Measurements from ENCODE around the gene TP53BP2. TPM values are rescaled to one million over a fixed set of nuclear protein-coding genes. Genes with fewer than 3 reads are reported as not detected.

Gene TP53BP2
- total and polyA plus RNA-seq, 4 donors, result 3.9 to 26.8 (median 13.0) TPM

GRCh38 chr1:223754681-223755431 is 90.9 kb downstream of the TP53BP2 start:
- no peak for DNase-seq (ENCODE audit: low spot score)
- 95% methylated on average over 17 of the region's 17 CpGs for WGBS
- H3K9ac ChIP-seq (ENCODE audit: low read depth in 1 of 2, low read length in 2 of 2), result no peak overlapping the region
- TF ChIP-seq FOXA2 (IDR thresholded peaks at IDR 0.05), result no peak
- TF ChIP-seq EGR1 (IDR thresholded peaks at IDR 0.05; ENCODE audit: low read depth in 2 of 2), result no peak
- TF ChIP-seq GABPA (IDR thresholded peaks at IDR 0.05 in 1 of 2, conservative IDR thresholded peaks at IDR 0.05 in 1 of 2), result no peak
- TF ChIP-seq HNF4A (conservative IDR thresholded peaks at IDR 0.05), result no peak
- TF ChIP-seq SP1 (IDR thresholded peaks at IDR 0.05), result no peak
- no peak for TF ChIP-seq YY1 (IDR thresholded peaks at IDR 0.05)
- no peak for TF ChIP-seq NR2F2 (IDR thresholded peaks at IDR 0.05)
- TF ChIP-seq TAF1 (conservative IDR thresholded peaks at IDR 0.05), result no peak
- no peak for TF ChIP-seq HNF4G (IDR thresholded peaks at IDR 0.05)
- TF ChIP-seq RXRA (IDR thresholded peaks at IDR 0.05), result no peak
- no peak for TF ChIP-seq CTCF (IDR thresholded peaks at IDR 0.05; ENCODE audit: low read depth, low read length, missing input control)
- TF ChIP-seq MAX (IDR thresholded peaks at IDR 0.05), result no peak
- TF ChIP-seq ATF3 (IDR thresholded peaks at IDR 0.05), result no peak
- no peak overlapping the region for H3K27ac ChIP-seq (ENCODE audit: low read depth in 1 of 2, low read length in 2 of 2)
- no peaks in the 10 kb centered on the region for H3K27me3 ChIP-seq (ENCODE audit: control insufficient read depth in 4 of 4, insufficient read depth in 4 of 4, low read length in 3 of 4)
- peaks cover 0 to 12% (median 5%) of the 10 kb centered on the region in 4 donors for H3K36me3 ChIP-seq (ENCODE audit: control insufficient read depth in 4 of 4, insufficient read depth in 3 of 4, low read depth in 1 of 4, low read length in 3 of 4)
- H3K4me1 ChIP-seq (ENCODE audit: control insufficient read depth in 4 of 4, insufficient read depth in 4 of 4, low read length in 3 of 4), result no peaks in the 10 kb centered on the region
- no peaks in the 10 kb centered on the region for H3K9me3 ChIP-seq (ENCODE audit: control insufficient read depth in 4 of 4, low read length in 3 of 4)
- no peak overlapping the region for H3K4me3 ChIP-seq (ENCODE audit: low read depth in 1 of 3, low read length in 3 of 3)

- Histone ChIP-seq H3K27ac (ENCODE audit: low read depth in 1 of 2, low read length in 2 of 2) (no peak overlapping the region), H3K4me1 (ENCODE audit: control insufficient read depth in 4 of 4, insufficient read depth in 4 of 4, low read length in 3 of 4) (peaks cover 0 to 11% (median 7%) of the 10 kb centered on the region in 4 donors), H3K27me3 (ENCODE audit: control insufficient read depth in 4 of 4, insufficient read depth in 4 of 4, low read length in 3 of 4) (no peaks in the 10 kb centered on the region), H3K9ac (ENCODE audit: low read depth in 1 of 2, low read length in 2 of 2) (no peak overlapping the region), H3K9me3 (ENCODE audit: control insufficient read depth in 4 of 4, low read length in 3 of 4) (no peaks in the 10 kb centered on the region), H3K4me3 (ENCODE audit: low read depth in 1 of 3, low read length in 3 of 3) (no peak overlapping the region), H3K36me3 (ENCODE audit: control insufficient read depth in 4 of 4, insufficient read depth in 3 of 4, low read depth in 1 of 4, low read length in 3 of 4) (peaks cover 0 to 12% (median 6%) of the 10 kb centered on the region in 4 donors)
- WGBS, result 90% methylated on average over 15 of the region's 15 CpGs
- TF ChIP-seq HNF4G (IDR thresholded peaks at IDR 0.05) (no peak), CTCF (IDR thresholded peaks at IDR 0.05; ENCODE audit: low read depth, low read length, missing input control) (no peak), FOXA1 (IDR thresholded peaks at IDR 0.05) (no peak), ZBTB33 (IDR thresholded peaks at IDR 0.05) (no peak), HNF4A (conservative IDR thresholded peaks at IDR 0.05) (no peak), YY1 (IDR thresholded peaks at IDR 0.05) (no peak), RXRA (IDR thresholded peaks at IDR 0.05) (no peak), JUND (IDR thresholded peaks at IDR 0.05) (no peak), NR2F2 (IDR thresholded peaks at IDR 0.05) (no peak)
- no peak for DNase-seq (ENCODE audit: low spot score)
These were observed 92.8 kb downstream of the TP53BP2 start for GRCh38 chr1:223752721-223753515.

All from liver (tissue), 9 donors.